IPS-15b (cell line): ENCODE data around the gene PNPLA2.

Source experiments
- H3K27me3 ChIP-seq: one replicate; pipeline ENCODE4 v1.6.1; 2013; ENCODE audit warnings: low read length; ENCODE audit not compliant: control insufficient read depth, insufficient read depth
- H3K36me3 ChIP-seq: one replicate; pipeline ENCODE4 v1.6.1; 2013; ENCODE audit warnings: low read length; ENCODE audit not compliant: control insufficient read depth, insufficient read depth
- H3K4me1 ChIP-seq: one replicate; pipeline ENCODE4 v1.6.1; 2013; ENCODE audit warnings: mild to moderate bottlenecking, low read length; ENCODE audit not compliant: control insufficient read depth, insufficient read depth
- H3K4me3 ChIP-seq: one replicate; pipeline ENCODE4 v1.5.1; 2013; ENCODE audit warnings: low read depth, low read length
- H3K9ac ChIP-seq: one replicate; pipeline ENCODE4 v1.6.1; 2013; ENCODE audit warnings: low read depth, mild to moderate bottlenecking, low read length
- H3K9me3 ChIP-seq: one replicate; pipeline ENCODE4 v1.6.1; 2013; ENCODE audit warnings: mild to moderate bottlenecking, low read length; ENCODE audit not compliant: control insufficient read depth, insufficient read depth

Gene PNPLA2

GRCh38 chr11:843086-843734, 24.5 kb downstream of the PNPLA2 start:
- Histone ChIP-seq H3K4me3 (peak overlapping the region; percentile 78), H3K36me3 (peaks cover 20% of the 10 kb centered on the region), H3K9me3 (no peaks in the 10 kb centered on the region), H3K27me3 (no peaks in the 10 kb centered on the region), H3K9ac (peak overlapping the region; percentile 70), H3K4me1 (peaks cover 18% of the 10 kb centered on the region)

GRCh38 chr11:843818-844692, 25.3 kb downstream of the PNPLA2 start:
- Histone ChIP-seq H3K4me1 (peaks cover 17% of the 10 kb centered on the region), H3K9me3 (no peaks in the 10 kb centered on the region), H3K27me3 (no peaks in the 10 kb centered on the region), H3K36me3 (peaks cover 14% of the 10 kb centered on the region), H3K4me3 (peak overlapping the region; percentile 78), H3K9ac (peak overlapping the region; percentile 70)

GRCh38 chr11:844693-845644, 26.3 kb downstream of the PNPLA2 start:
- Histone ChIP-seq H3K36me3 (peaks cover 5% of the 10 kb centered on the region), H3K4me3 (peak overlapping the region; percentile 70), H3K4me1 (peaks cover 17% of the 10 kb centered on the region), H3K9me3 (no peaks in the 10 kb centered on the region), H3K9ac (peak overlapping the region; percentile 12), H3K27me3 (no peaks in the 10 kb centered on the region)

- Histone ChIP-seq H3K36me3 (no peaks in the 10 kb centered on the region), H3K9ac (no peak overlapping the region), H3K4me1 (peaks cover 17% of the 10 kb centered on the region), H3K9me3 (no peaks in the 10 kb centered on the region), H3K27me3 (no peaks in the 10 kb centered on the region), H3K4me3 (peak overlapping the region; percentile 18)
These were observed 27.3 kb downstream of the PNPLA2 start for GRCh38 chr11:845872-846495.

- no peak overlapping the region for H3K4me3 ChIP-seq
- H3K9me3 ChIP-seq, result no peaks in the 10 kb centered on the region
- no peaks in the 10 kb centered on the region for H3K36me3 ChIP-seq
- H3K9ac ChIP-seq, result no peak overlapping the region
- no peaks in the 10 kb centered on the region for H3K27me3 ChIP-seq
- H3K4me1 ChIP-seq, result peaks cover 16% of the 10 kb centered on the region
These were observed 27.9 kb downstream of the PNPLA2 start for GRCh38 chr11:846496-847098.

- Histone ChIP-seq H3K9me3 (no peaks in the 10 kb centered on the region), H3K36me3 (no peaks in the 10 kb centered on the region), H3K9ac (no peak overlapping the region), H3K4me3 (no peak overlapping the region), H3K4me1 (peaks cover 16% of the 10 kb centered on the region), H3K27me3 (no peaks in the 10 kb centered on the region)
These were observed 29.2 kb downstream of the PNPLA2 start for GRCh38 chr11:847876-848275.

GRCh38 chr11:848380-848931, 29.7 kb downstream of the PNPLA2 start:
- Histone ChIP-seq H3K27me3 (no peaks in the 10 kb centered on the region), H3K4me3 (peak overlapping the region; percentile 55), H3K4me1 (peaks cover 16% of the 10 kb centered on the region), H3K9me3 (no peaks in the 10 kb centered on the region), H3K9ac (no peak overlapping the region), H3K36me3 (no peaks in the 10 kb centered on the region)

GRCh38 chr11:849104-849824, 30.6 kb downstream of the PNPLA2 start:
- Histone ChIP-seq H3K4me1 (peaks cover 16% of the 10 kb centered on the region), H3K27me3 (no peaks in the 10 kb centered on the region), H3K4me3 (peak overlapping the region; percentile 55), H3K36me3 (no peaks in the 10 kb centered on the region), H3K9me3 (no peaks in the 10 kb centered on the region), H3K9ac (no peak overlapping the region)

- Histone ChIP-seq H3K4me3 (peak overlapping the region; percentile 63), H3K9ac (no peak overlapping the region), H3K4me1 (peaks cover 12% of the 10 kb centered on the region), H3K36me3 (peaks cover 6% of the 10 kb centered on the region), H3K27me3 (no peaks in the 10 kb centered on the region), H3K9me3 (no peaks in the 10 kb centered on the region)
These were observed 31.4 kb downstream of the PNPLA2 start for GRCh38 chr11:849951-850774.
